Measurements from ENCODE around the gene L2HGDH. TPM values are rescaled to one million over a fixed set of nuclear protein-coding genes. Genes with fewer than 3 reads are reported as not detected.

Gene L2HGDH
- polyA plus RNA-seq, 1 of the 3 experiments (the other 2 are of a cell fraction): 8.4 TPM

GRCh38 chr14:50210074-50210473 lies 102.0 kb downstream of the L2HGDH start:
- POLR2A ChIA-PET: no interaction called here
- H3K4me3 ChIP-seq (ENCODE audit: low read depth in 2 of 2, low read length in 1 of 2): no peak overlapping the region
- peaks cover 100% of the 10 kb centered on the region for H3K79me2 ChIP-seq (ENCODE audit: insufficient read depth)
- H4K20me1 ChIP-seq (ENCODE audit: insufficient read depth): peaks cover 44% of the 10 kb centered on the region
- WGBS (ENCODE audit: low lambda C conversion rate): 95% methylated on average over 1 of the region's 1 CpG
- no peak overlapping the region for H3K9ac ChIP-seq
- no peak overlapping the region for H3K4me2 ChIP-seq
- no peaks in the 10 kb centered on the region for H3K4me1 ChIP-seq (ENCODE audit: control insufficient read depth in 1 of 2, insufficient read depth in 2 of 2, low read depth in 1 of 2, low read length in 1 of 2)
- peaks cover 7% of the 10 kb centered on the region for H3F3A ChIP-seq (replicated peaks; ENCODE audit: insufficient read depth)
- no peaks in the 10 kb centered on the region for H3K27me3 ChIP-seq (ENCODE audit: insufficient read depth)
- no peaks in the 10 kb centered on the region for H3K9me2 ChIP-seq
- H3K27ac ChIP-seq (ENCODE audit: low read depth in 2 of 2, low read length in 1 of 2): no peak overlapping the region
- peaks cover 0 to 23% of the 10 kb centered on the region in 2 experiments for H3K36me3 ChIP-seq (replicated peaks in 1 of 2; ENCODE audit: control insufficient read depth in 1 of 2, insufficient read depth in 2 of 2, low read length in 1 of 2)
- no peak for DNase-seq
- H2AFZ ChIP-seq (ENCODE audit: low read depth): no peak overlapping the region
- no peaks in the 10 kb centered on the region for H3K9me3 ChIP-seq
- CTCF ChIA-PET: interaction anchor here (1.0 kb wide), 1 partner anchor 61 kb away, joined by 3 read pairs; no protein-coding TSS in a partner anchor
- TF ChIP-seq ZBTB33 (IDR thresholded peaks at IDR 0.05; ENCODE audit: borderline replicate concordance, low read depth) (no peak), TEAD4 (IDR thresholded peaks at IDR 0.05; ENCODE audit: borderline replicate concordance, insufficient read depth) (no peak), GATA2 (CRISPR knock-in tag; IDR thresholded peaks at IDR 0.05) (no peak), RXRA (IDR thresholded peaks at IDR 0.05; ENCODE audit: borderline replicate concordance, low read depth) (no peak), NRF1 (IDR thresholded peaks at IDR 0.05; ENCODE audit: low read depth, low read length) (no peak), SIN3A (IDR thresholded peaks at IDR 0.05; ENCODE audit: borderline replicate concordance, low read depth, low read length) (no peak), REST (IDR thresholded peaks at IDR 0.05; ENCODE audit: low read depth, low read length) (no peak), FOXJ3 (CRISPR knock-in tag; IDR thresholded peaks at IDR 0.05) (no peak), POLR2AphosphoS5 (IDR thresholded peaks at IDR 0.05; ENCODE audit: low read depth, low read length) (no peak), FOXM1 (IDR thresholded peaks at IDR 0.05; ENCODE audit: low read depth) (no peak), RAD21 (IDR thresholded peaks at IDR 0.05; ENCODE audit: low read length) (no peak), YY1 (IDR thresholded peaks at IDR 0.05; ENCODE audit: low read depth) (no peak), CHD2 (IDR thresholded peaks at IDR 0.05; ENCODE audit: low read length, partially characterized antibody) (no peak), MXI1 (IDR thresholded peaks at IDR 0.05; ENCODE audit: low read depth, low read length) (no peak)
- TF ChIP-seq, protein P1, sequence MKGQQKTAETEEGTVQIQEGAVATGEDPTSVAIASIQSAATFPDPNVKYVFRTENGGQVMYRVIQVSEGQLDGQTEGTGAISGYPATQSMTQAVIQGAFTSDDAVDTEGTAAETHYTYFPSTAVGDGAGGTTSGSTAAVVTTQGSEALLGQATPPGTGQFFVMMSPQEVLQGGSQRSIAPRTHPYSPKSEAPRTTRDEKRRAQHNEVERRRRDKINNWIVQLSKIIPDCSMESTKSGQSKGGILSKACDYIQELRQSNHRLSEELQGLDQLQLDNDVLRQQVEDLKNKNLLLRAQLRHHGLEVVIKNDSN (IDR thresholded peaks at IDR 0.05; ENCODE audit: borderline replicate concordance, low read depth): no peak
- TF ChIP-seq, protein P2, sequence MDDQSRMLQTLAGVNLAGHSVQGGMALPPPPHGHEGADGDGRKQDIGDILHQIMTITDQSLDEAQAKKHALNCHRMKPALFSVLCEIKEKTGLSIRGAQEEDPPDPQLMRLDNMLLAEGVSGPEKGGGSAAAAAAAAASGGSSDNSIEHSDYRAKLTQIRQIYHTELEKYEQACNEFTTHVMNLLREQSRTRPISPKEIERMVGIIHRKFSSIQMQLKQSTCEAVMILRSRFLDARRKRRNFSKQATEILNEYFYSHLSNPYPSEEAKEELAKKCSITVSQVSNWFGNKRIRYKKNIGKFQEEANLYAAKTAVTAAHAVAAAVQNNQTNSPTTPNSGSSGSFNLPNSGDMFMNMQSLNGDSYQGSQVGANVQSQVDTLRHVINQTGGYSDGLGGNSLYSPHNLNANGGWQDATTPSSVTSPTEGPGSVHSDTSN (IDR thresholded peaks at IDR 0.05): no peak
